Measurements from ENCODE around the gene TOM1L1. TPM values are rescaled to one million over a fixed set of nuclear protein-coding genes. Genes with fewer than 3 reads are reported as not detected.
A peak's percentile ranks its signal among the peaks of the same experiment; 100 is the strongest.

The TOM1L1 gene
- total and polyA plus RNA-seq, 8 donors, result 33.8 to 59.4 (median 49.5) TPM

- H3K36me3 ChIP-seq, result no peaks in the 10 kb centered on the region
- H3K4me1 ChIP-seq, result no peaks in the 10 kb centered on the region
- no peak overlapping the region for H3K4me3 ChIP-seq
- no peak overlapping the region for H3K27ac ChIP-seq
- DNase-seq (no peak), ATAC-seq (no peak)
- no peak for TF ChIP-seq CTCF (IDR thresholded peaks at IDR 0.05)
- intact Hi-C loops (cut with DNase I), result no loop called here
- H3K9me3 ChIP-seq, result no peaks in the 10 kb centered on the region
- no peaks in the 10 kb centered on the region for H3K27me3 ChIP-seq
Measured at GRCh38 chr17:54945671-54946070, 45.0 kb downstream of the TOM1L1 start.

GRCh38 chr17:54947396-54947795 lies 46.7 kb downstream of the TOM1L1 start:
- no peaks in the 10 kb centered on the region for H3K4me1 ChIP-seq
- DNase-seq (no peak), ATAC-seq (no peak)
- H3K4me3 ChIP-seq, result no peak overlapping the region
- no peak overlapping the region for H3K27ac ChIP-seq
- no peaks in the 10 kb centered on the region for H3K27me3 ChIP-seq
- intact Hi-C loops (cut with DNase I), result no loop called here
- H3K9me3 ChIP-seq, result no peaks in the 10 kb centered on the region
- no peak for TF ChIP-seq CTCF (IDR thresholded peaks at IDR 0.05)
- H3K36me3 ChIP-seq, result no peaks in the 10 kb centered on the region

GRCh38 chr17:54948380-54948779 lies 47.7 kb downstream of the TOM1L1 start:
- Histone ChIP-seq H3K4me3 (no peak overlapping the region), H3K4me1 (no peaks in the 10 kb centered on the region), H3K27me3 (no peaks in the 10 kb centered on the region), H3K36me3 (peaks cover 0 to 8% of the 10 kb centered on the region in 2 donors), H3K9me3 (no peaks in the 10 kb centered on the region), H3K27ac (no peak overlapping the region)
- peak; percentile 78 for ATAC-seq
- no peak for DNase-seq
- intact Hi-C loops (cut with DNase I), result no loop called here
- TF ChIP-seq CTCF (IDR thresholded peaks at IDR 0.05), result no peak

GRCh38 chr17:54950116-54950515 lies 49.5 kb downstream of the TOM1L1 start:
- ATAC-seq (no peak), DNase-seq (no peak)
- peaks cover 0 to 16% of the 10 kb centered on the region in 2 donors for H3K36me3 ChIP-seq
- no peak overlapping the region for H3K4me3 ChIP-seq
- H3K9me3 ChIP-seq, result no peaks in the 10 kb centered on the region
- intact Hi-C loops (cut with DNase I), result no loop called here
- no peak for TF ChIP-seq CTCF (IDR thresholded peaks at IDR 0.05)
- H3K4me1 ChIP-seq, result no peaks in the 10 kb centered on the region
- no peaks in the 10 kb centered on the region for H3K27me3 ChIP-seq
- H3K27ac ChIP-seq, result no peak overlapping the region

- H3K9me3 ChIP-seq, result no peaks in the 10 kb centered on the region
- peaks cover 0 to 18% of the 10 kb centered on the region in 2 donors for H3K36me3 ChIP-seq
- no peak for TF ChIP-seq CTCF (IDR thresholded peaks at IDR 0.05)
- no peaks in the 10 kb centered on the region for H3K27me3 ChIP-seq
- intact Hi-C loops (cut with DNase I), result no loop called here
- DNase-seq, result no peak
- ATAC-seq, result no peak
- H3K4me3 ChIP-seq, result no peak overlapping the region
- H3K4me1 ChIP-seq, result no peaks in the 10 kb centered on the region
- H3K27ac ChIP-seq, result no peak overlapping the region
Measured at GRCh38 chr17:54951286-54951685, 50.6 kb downstream of the TOM1L1 start.

Data from left lung (tissue), 10 donors.